ENCODE data around the gene DAPK2.

- no peak for TF ChIP-seq CTCF (IDR thresholded peaks at IDR 0.05)
- TF ChIP-seq MAX (IDR thresholded peaks at IDR 0.05; ENCODE audit: low read depth): no peak
- TF ChIP-seq GABPA (IDR thresholded peaks at IDR 0.05; ENCODE audit: low read depth): no peak
- TF ChIP-seq ELF1 (IDR thresholded peaks at IDR 0.05): no peak
- no peak for TF ChIP-seq ZBTB33 (IDR thresholded peaks at IDR 0.05; ENCODE audit: borderline replicate concordance, low read depth)
- no peak for TF ChIP-seq RCOR1 (IDR thresholded peaks at IDR 0.05; ENCODE audit: low read length)
Observed at GRCh38 chr15:64029633-64030032, 16.7 kb downstream of the DAPK2 start.

Data from SK-N-SH (cell line).